ENCODE results near the gene JDP2.
A peak's percentile ranks its signal among the peaks of the same experiment; 100 is the strongest.

JDP2 gene

DNA sequence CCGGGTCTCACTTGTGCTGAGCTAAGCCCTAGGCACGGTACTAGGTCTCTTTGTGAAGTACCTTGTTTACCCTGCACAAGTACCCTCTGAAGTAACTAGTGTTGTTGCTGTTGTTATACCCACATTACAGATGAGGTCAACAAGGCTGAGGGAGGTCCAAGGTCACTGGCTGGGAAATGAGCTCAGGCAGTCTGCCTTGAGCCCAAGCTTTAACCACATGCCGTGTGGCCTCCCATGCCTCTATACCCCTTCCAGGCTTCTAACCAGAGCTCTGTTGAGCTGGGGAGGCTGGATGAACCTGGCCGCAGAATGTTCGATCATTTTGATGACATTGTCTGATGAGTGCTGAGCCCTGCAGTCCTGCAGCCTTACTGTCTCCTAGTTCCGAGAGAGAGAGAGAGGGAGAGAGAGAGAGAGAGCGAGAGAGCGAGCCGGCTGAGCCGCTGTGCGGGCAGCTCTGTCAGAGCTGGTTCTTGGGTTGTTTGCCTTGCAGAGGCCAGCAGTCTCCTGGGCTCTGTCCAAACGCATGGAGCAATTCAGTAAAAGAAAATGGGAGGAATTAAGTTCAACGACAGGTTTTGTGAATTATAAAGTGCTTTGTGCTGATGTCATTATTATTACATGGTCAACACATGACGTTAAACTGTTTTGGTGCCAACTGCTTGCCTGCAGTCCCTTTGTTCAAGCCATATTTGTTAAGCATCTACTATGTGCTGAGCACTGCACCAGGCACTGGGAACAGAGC is 13.1 kb downstream of the JDP2 start:
- Histone ChIP-seq H3K9ac (ENCODE audit: low read length) (peak overlapping the region; percentile 58), H3K36me3 (ENCODE audit: low read length) (peaks cover 33% of the 10 kb centered on the region)

DNA sequence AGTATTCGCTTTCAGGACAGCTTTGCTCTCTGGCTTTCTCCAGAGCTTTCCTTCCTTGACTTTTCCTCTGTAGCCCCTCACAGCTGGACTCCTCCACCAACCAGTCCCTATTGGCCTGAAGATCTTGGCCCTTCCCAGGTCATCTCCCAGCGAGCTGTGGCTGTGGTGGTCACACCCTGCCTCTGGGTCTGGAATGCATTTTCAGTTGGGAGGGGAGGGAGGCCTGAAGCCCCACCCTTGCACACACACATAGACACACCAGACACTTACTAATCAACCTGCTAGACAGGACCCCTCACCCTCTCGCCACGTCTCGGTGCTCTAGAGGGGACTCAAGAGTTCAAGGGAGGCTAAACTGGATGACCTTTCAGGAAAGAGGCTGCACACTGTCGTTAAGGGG is 13.9 kb downstream of the JDP2 start:
- peaks cover 40% of the 10 kb centered on the region for H3K36me3 ChIP-seq (ENCODE audit: low read length)
- peaks cover 89% of the 10 kb centered on the region for H3K79me2 ChIP-seq (ENCODE audit: insufficient read depth, low read length)
- no peak overlapping the region for H2AFZ ChIP-seq (ENCODE audit: low read depth, low read length, severe bottlenecking)
- no peaks in the 10 kb centered on the region for H3K9me3 ChIP-seq (ENCODE audit: insufficient read depth, low read length)
- TF ChIP-seq EZH2phosphoT487 (conservative IDR thresholded peaks at IDR 0.05; ENCODE audit: low read length): no peak
- no peak for TF ChIP-seq CTCF (IDR thresholded peaks at IDR 0.05; ENCODE audit: insufficient read depth, low read length, poor library complexity, severe bottlenecking)
- H3K27ac ChIP-seq (ENCODE audit: low read depth, low read length): 0 out of 2 replicates have a peak overlapping the region, but pooled peaks have one; percentile 9
- H3K9me2 ChIP-seq (replicated peaks; ENCODE audit: insufficient read depth, low read length): no peaks in the 10 kb centered on the region
- no peak overlapping the region for H3K4me3 ChIP-seq (ENCODE audit: insufficient read depth, low read length, poor library complexity, severe bottlenecking)
- H3K9ac ChIP-seq (ENCODE audit: low read length): no peak overlapping the region
- H3K4me2 ChIP-seq (ENCODE audit: low read depth, low read length, poor library complexity, severe bottlenecking): no peak overlapping the region
- H3F3A ChIP-seq (ENCODE audit: insufficient read depth): peaks cover 37% of the 10 kb centered on the region
- no peaks in the 10 kb centered on the region for H3K27me3 ChIP-seq (ENCODE audit: low read length)
- no peaks in the 10 kb centered on the region; the same call in 1 of the 2 replicates for H4K20me1 ChIP-seq (ENCODE audit: low read depth, low read length)

More for the DNA sequence above, 13.1 kb downstream of the JDP2 start:
- peak overlapping the region; percentile 87 for H3K4me2 ChIP-seq (ENCODE audit: low read depth, low read length, poor library complexity, severe bottlenecking)
- H3K9me2 ChIP-seq (replicated peaks; ENCODE audit: insufficient read depth, low read length): no peaks in the 10 kb centered on the region
- H3K4me3 ChIP-seq (ENCODE audit: insufficient read depth, low read length, poor library complexity, severe bottlenecking): peak overlapping the region; percentile 54
- peaks cover 38% of the 10 kb centered on the region for H3F3A ChIP-seq (ENCODE audit: insufficient read depth)
- H4K20me1 ChIP-seq (ENCODE audit: low read depth, low read length): no peaks in the 10 kb centered on the region
- H2AFZ ChIP-seq (ENCODE audit: low read depth, low read length, severe bottlenecking): no peak overlapping the region
- peaks cover 90% of the 10 kb centered on the region for H3K79me2 ChIP-seq (ENCODE audit: insufficient read depth, low read length)
- H3K27ac ChIP-seq (ENCODE audit: low read depth, low read length): peak overlapping the region; percentile 96
- no peak for TF ChIP-seq EZH2phosphoT487 (conservative IDR thresholded peaks at IDR 0.05; ENCODE audit: low read length)
- no peaks in the 10 kb centered on the region for H3K27me3 ChIP-seq (ENCODE audit: low read length)
- H3K9me3 ChIP-seq (ENCODE audit: insufficient read depth, low read length): no peaks in the 10 kb centered on the region

DNA sequence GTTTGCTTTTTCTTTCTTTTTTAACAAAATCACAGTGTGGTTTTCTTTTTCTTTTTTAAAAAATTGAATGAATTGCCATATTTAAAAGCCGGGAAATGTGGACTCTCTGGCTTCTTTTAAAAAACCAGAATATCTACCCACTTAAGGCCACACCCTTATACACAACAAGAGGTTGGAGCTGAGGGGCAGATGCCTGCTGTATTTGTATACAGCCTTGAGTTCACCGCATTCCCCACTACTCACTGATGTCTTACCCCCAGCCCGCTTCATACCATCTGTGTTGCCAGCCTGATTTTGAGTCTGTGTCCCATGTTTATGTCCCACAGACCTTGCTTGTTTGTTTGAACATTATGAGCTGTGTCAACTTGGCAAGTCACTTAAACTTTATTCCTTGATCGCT is 14.3 kb downstream of the JDP2 start:
- Histone ChIP-seq H3K4me3 (ENCODE audit: insufficient read depth, low read length, poor library complexity, severe bottlenecking) (no peak overlapping the region), H3K9me3 (ENCODE audit: insufficient read depth, low read length) (no peaks in the 10 kb centered on the region), H4K20me1 (ENCODE audit: low read depth, low read length) (no peaks in the 10 kb centered on the region; the same call in 1 of the 2 replicates), H3K9ac (ENCODE audit: low read length) (no peak overlapping the region), H2AFZ (ENCODE audit: low read depth, low read length, severe bottlenecking) (no peak overlapping the region), H3K9me2 (replicated peaks; ENCODE audit: insufficient read depth, low read length) (no peaks in the 10 kb centered on the region), H3K27ac (ENCODE audit: low read depth, low read length) (0 out of 2 replicates have a peak overlapping the region, but pooled peaks have one; percentile 1), H3K79me2 (ENCODE audit: insufficient read depth, low read length) (peaks cover 90% of the 10 kb centered on the region), H3K36me3 (ENCODE audit: low read length) (peaks cover 41% of the 10 kb centered on the region), H3K27me3 (ENCODE audit: low read length) (no peaks in the 10 kb centered on the region), H3K4me2 (ENCODE audit: low read depth, low read length, poor library complexity, severe bottlenecking) (no peak overlapping the region), H3F3A (ENCODE audit: insufficient read depth) (peaks cover 34% of the 10 kb centered on the region)
- TF ChIP-seq EZH2phosphoT487 (conservative IDR thresholded peaks at IDR 0.05; ENCODE audit: low read length) (no peak), CTCF (IDR thresholded peaks at IDR 0.05; ENCODE audit: insufficient read depth, low read length, poor library complexity, severe bottlenecking) (no peak)

- Histone ChIP-seq H3F3A (ENCODE audit: insufficient read depth) (peaks cover 30% of the 10 kb centered on the region), H2AFZ (ENCODE audit: low read depth, low read length, severe bottlenecking) (no peak overlapping the region), H3K4me2 (ENCODE audit: low read depth, low read length, poor library complexity, severe bottlenecking) (no peak overlapping the region), H3K9me2 (replicated peaks; ENCODE audit: insufficient read depth, low read length) (no peaks in the 10 kb centered on the region), H3K27ac (ENCODE audit: low read depth, low read length) (0 out of 2 replicates have a peak overlapping the region, but pooled peaks have one; percentile 1), H4K20me1 (ENCODE audit: low read depth, low read length) (no peaks in the 10 kb centered on the region; the same call in 1 of the 2 replicates), H3K79me2 (ENCODE audit: insufficient read depth, low read length) (peaks cover 90% of the 10 kb centered on the region), H3K4me3 (ENCODE audit: insufficient read depth, low read length, poor library complexity, severe bottlenecking) (no peak overlapping the region), H3K36me3 (ENCODE audit: low read length) (peaks cover 41% of the 10 kb centered on the region), H3K27me3 (ENCODE audit: low read length) (no peaks in the 10 kb centered on the region), H3K9ac (ENCODE audit: low read length) (no peak overlapping the region), H3K9me3 (ENCODE audit: insufficient read depth, low read length) (no peaks in the 10 kb centered on the region)
- TF ChIP-seq CTCF (IDR thresholded peaks at IDR 0.05; ENCODE audit: insufficient read depth, low read length, poor library complexity, severe bottlenecking) (no peak), EZH2phosphoT487 (conservative IDR thresholded peaks at IDR 0.05; ENCODE audit: low read length) (no peak)
Measured at GRCh38 chr14:75442642-75443041, 14.8 kb downstream of the JDP2 start.

Data from SU-DHL-6 (cell line).